LNCaP clone FGC (cell line): Measurements from ENCODE around the gene GLYR1.

Experiments used
- DNase-seq: peaks from one replicate; pipeline ENCODE4 v3.0.0-alpha.2; 2011; ENCODE audit warnings: low read depth
- H3K4me3 ChIP-seq: 2 replicates; pipeline ENCODE4 v1.5.1; 2011; ENCODE audit warnings: mild to moderate bottlenecking, low read depth, low read length, control low read depth
- TF ChIP-seq, protein P1 (sequence below): IDR thresholded peaks from 2 replicates; pipeline ENCODE4 v1.5.1; 2012; ENCODE audit warnings: mild to moderate bottlenecking; ENCODE audit not compliant: control insufficient read depth, insufficient read depth; ENCODE audit errors: extremely low read depth

GLYR1 gene

DNA sequence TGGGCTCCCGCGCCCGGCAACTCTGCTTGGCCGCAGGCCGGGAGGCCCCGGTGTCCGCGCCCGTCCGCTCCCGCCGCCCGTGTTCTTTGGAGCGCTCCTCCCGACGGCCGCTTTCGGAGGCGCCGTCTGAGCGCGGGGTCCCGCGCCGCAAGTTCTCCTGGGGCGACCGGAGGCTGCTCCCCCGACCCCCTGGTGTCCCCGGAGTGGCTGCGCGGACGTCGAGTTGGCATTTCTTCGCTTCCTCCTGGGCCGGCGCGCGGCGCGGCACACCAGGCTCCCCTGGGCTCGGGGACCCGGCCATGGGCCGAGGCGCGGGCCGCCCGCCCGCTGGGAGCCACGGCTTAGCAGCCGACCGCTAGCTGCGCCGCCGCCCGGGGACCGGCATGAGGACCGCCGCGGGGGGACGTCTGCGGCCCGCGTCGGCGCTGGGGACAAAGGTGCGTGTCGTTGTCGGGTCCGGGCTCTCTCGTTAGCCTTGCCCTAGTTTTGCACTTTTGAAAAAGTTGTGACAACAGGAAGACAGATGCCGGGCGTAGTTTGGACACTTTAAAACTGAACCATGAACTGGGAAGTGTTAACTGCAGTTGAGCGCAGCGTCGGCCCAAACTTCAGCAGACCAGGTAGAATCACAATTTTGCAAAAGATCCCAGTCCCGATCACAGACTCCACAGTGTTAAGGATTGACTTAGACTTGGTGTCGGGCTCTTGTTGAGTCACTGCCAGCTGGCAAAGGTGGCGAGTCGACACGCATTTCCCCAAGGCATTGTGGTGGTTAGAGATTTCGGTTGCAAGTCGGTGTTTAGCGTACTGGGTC is 893 bp upstream of the GLYR1 start:
- DNase-seq, result no peak
- TF ChIP-seq, protein P1, sequence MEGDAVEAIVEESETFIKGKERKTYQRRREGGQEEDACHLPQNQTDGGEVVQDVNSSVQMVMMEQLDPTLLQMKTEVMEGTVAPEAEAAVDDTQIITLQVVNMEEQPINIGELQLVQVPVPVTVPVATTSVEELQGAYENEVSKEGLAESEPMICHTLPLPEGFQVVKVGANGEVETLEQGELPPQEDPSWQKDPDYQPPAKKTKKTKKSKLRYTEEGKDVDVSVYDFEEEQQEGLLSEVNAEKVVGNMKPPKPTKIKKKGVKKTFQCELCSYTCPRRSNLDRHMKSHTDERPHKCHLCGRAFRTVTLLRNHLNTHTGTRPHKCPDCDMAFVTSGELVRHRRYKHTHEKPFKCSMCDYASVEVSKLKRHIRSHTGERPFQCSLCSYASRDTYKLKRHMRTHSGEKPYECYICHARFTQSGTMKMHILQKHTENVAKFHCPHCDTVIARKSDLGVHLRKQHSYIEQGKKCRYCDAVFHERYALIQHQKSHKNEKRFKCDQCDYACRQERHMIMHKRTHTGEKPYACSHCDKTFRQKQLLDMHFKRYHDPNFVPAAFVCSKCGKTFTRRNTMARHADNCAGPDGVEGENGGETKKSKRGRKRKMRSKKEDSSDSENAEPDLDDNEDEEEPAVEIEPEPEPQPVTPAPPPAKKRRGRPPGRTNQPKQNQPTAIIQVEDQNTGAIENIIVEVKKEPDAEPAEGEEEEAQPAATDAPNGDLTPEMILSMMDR, result no peak
- H3K4me3 ChIP-seq, result peak overlapping the region; percentile 95

GRCh38 chr16:4846503-4846900 is 586 bp downstream of the GLYR1 start:
- peak overlapping the region; percentile 95 for H3K4me3 ChIP-seq
- TF ChIP-seq, protein P1, result no peak
- no peak for DNase-seq

DNA sequence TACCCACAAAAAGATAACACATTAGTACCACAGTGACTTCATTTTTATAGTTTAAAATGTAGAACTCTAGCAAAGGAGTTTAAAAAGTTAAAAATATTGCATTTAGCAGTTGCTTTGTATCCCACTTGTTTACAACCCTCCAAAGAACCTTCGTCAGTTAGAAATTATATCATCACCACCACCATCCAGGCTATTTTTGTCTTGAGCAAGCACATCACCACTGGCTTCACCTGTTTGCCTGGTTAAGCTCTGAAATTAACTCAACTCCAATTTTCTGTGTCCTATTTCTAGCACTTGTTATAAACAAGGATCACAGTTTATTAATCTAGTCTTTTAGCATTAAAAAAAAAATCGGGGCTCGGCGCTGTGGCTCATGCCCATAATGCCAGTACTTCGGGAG is 6.1 kb downstream of the GLYR1 start:
- TF ChIP-seq, protein P1, result no peak
- no peak for DNase-seq
- no peak overlapping the region for H3K4me3 ChIP-seq

GRCh38 chr16:4839942-4840341 is 7.1 kb downstream of the GLYR1 start:
- TF ChIP-seq, protein P1, result no peak
- H3K4me3 ChIP-seq, result no peak overlapping the region
- DNase-seq, result no peak

GRCh38 chr16:4837733-4838501 is 9.2 kb downstream of the GLYR1 start:
- TF ChIP-seq, protein P1, result no peak
- no peak overlapping the region for H3K4me3 ChIP-seq
- DNase-seq, result no peak

GRCh38 chr16:4836727-4837126 is 10.4 kb downstream of the GLYR1 start:
- TF ChIP-seq, protein P1, result no peak
- DNase-seq, result no peak
- H3K4me3 ChIP-seq, result no peak overlapping the region
